HL-60 (cell line): Measurements from ENCODE around the gene HRH1.
"Not testable (repeated sequence)": the region's sequence is repeated elsewhere in the genome, so short reads cannot be mapped to it uniquely, and the experiment has no call there.

Experiments
- DNase-seq, 2 experiments: peaks; one replicate each; pipeline ENCODE4 v3.0.0-alpha.2; 2010 to 2020; ENCODE audit warnings: low read depth in 1 of 2, low spot score in 1 of 2
- H3K27ac ChIP-seq: fragments of 250-450 bp; sonication (Bioruptor Pico); replicated peaks from 2 replicates; pipeline ENCODE4 v1.5.1; 2020; ENCODE audit warnings: mild to moderate bottlenecking, moderate library complexity
- H3K27me3 ChIP-seq: fragments of 250-450 bp; sonication (Bioruptor Pico); 2 replicates; pipeline ENCODE4 v1.5.1; 2021; ENCODE audit warnings: mild to moderate bottlenecking, moderate library complexity; ENCODE audit not compliant: insufficient read depth, poor library complexity, severe bottlenecking
- H3K4me3 ChIP-seq: replicated peaks from 2 replicates; pipeline ENCODE4 v1.5.1; 2011; ENCODE audit warnings: mild to moderate bottlenecking, control low read depth, low read length; ENCODE audit not compliant: insufficient read depth
- CTCF ChIP-seq: IDR thresholded peaks from one replicate; pipeline ENCODE4 v1.5.1; 2011; ENCODE audit warnings: low read length, control low read depth, inconsistent platforms; ENCODE audit not compliant: insufficient read depth
- GABPA ChIP-seq: IDR thresholded peaks from 2 replicates; pipeline ENCODE4 v1.6.1; 2012; ENCODE audit warnings: low read depth
- POLR2AphosphoS5 ChIP-seq: IDR thresholded peaks from 2 replicates; pipeline ENCODE4 v1.6.1; 2012; ENCODE audit warnings: low read depth
- REST ChIP-seq: IDR thresholded peaks from 2 replicates; pipeline ENCODE4 v1.6.1; 2012; ENCODE audit warnings: low read depth; ENCODE audit not compliant: insufficient replicate concordance
- SPI1 ChIP-seq: IDR thresholded peaks from 2 replicates; pipeline ENCODE4 v1.6.1; 2012; ENCODE audit warnings: low read depth, mild to moderate bottlenecking, borderline replicate concordance

HRH1 gene

GRCh38 chr3:11212784-11213183 is 58.5 kb downstream of the HRH1 start:
- no peak overlapping the region for H3K27ac ChIP-seq
- H3K4me3 ChIP-seq, result no peak overlapping the region
- H3K27me3 ChIP-seq, result no peaks in the 10 kb centered on the region
- DNase-seq, result no peak
- no peak for TF ChIP-seq REST
- no peak for TF ChIP-seq GABPA
- TF ChIP-seq POLR2AphosphoS5, result no peak
- TF ChIP-seq SPI1, result no peak
- no peak for TF ChIP-seq CTCF

GRCh38 chr3:11213810-11214450 is 59.6 kb downstream of the HRH1 start:
- Histone ChIP-seq H3K4me3 (no peak overlapping the region), H3K27ac (no peak overlapping the region), H3K27me3 (no peaks in the 10 kb centered on the region)
- DNase-seq, result no peak
- TF ChIP-seq POLR2AphosphoS5, result no peak
- TF ChIP-seq REST, result no peak
- no peak for TF ChIP-seq CTCF
- TF ChIP-seq GABPA, result no peak
- no peak for TF ChIP-seq SPI1

GRCh38 chr3:11214451-11214978 is 60.2 kb downstream of the HRH1 start:
- no peaks in the 10 kb centered on the region for H3K27me3 ChIP-seq
- no peak for DNase-seq

GRCh38 chr3:11217370-11217769 is 63.1 kb downstream of the HRH1 start:
- not testable (repeated sequence) for H3K27me3 ChIP-seq, H3K4me3 ChIP-seq, H3K27ac ChIP-seq, DNase-seq
- TF ChIP-seq SPI1, result peak; percentile 76

More at GRCh38 chr3:11214451-11214978, 60.2 kb downstream of the HRH1 start:
- TF ChIP-seq SPI1, result no peak
- Histone ChIP-seq H3K4me3 (no peak overlapping the region), H3K27ac (no peak overlapping the region)

- TF ChIP-seq POLR2AphosphoS5 (no peak), REST (no peak), SPI1 (no peak), CTCF (no peak), GABPA (no peak)
- no peak overlapping the region for H3K4me3 ChIP-seq
- no peak overlapping the region for H3K27ac ChIP-seq
- no peak for DNase-seq
- H3K27me3 ChIP-seq, result no peaks in the 10 kb centered on the region
Measured at GRCh38 chr3:11220230-11220629, 65.9 kb downstream of the HRH1 start.
